Kidney epithelial cell (primary cell): Measurements from ENCODE around the gene CTXN1. TPM values are rescaled to one million over a fixed set of nuclear protein-coding genes. Genes with fewer than 3 reads are reported as not detected.

Source experiments
- DNase-seq: peaks from one replicate; pipeline ENCODE4 v3.0.0-alpha.2; 2010; ENCODE audit warnings: low read depth
- H3K27me3 ChIP-seq: 2 replicates; pipeline ENCODE4 v1.6.0; 2011; ENCODE audit warnings: low read length; ENCODE audit not compliant: control insufficient read depth, insufficient read depth
- H3K36me3 ChIP-seq: 2 replicates; pipeline ENCODE4 v1.5.1; 2011; ENCODE audit warnings: low read length; ENCODE audit not compliant: control insufficient read depth, insufficient read depth
- H3K4me3 ChIP-seq: 2 replicates; pipeline ENCODE4 v1.5.1; 2011; ENCODE audit warnings: low read depth, mild to moderate bottlenecking, control low read depth, low read length
- CTCF ChIP-seq: IDR thresholded peaks from 2 replicates; pipeline ENCODE4 v1.5.1; 2011; ENCODE audit warnings: mild to moderate bottlenecking, moderate library complexity, low read length, control low read depth, inconsistent platforms; ENCODE audit not compliant: insufficient read depth, poor library complexity, severe bottlenecking
- total RNA-seq: library from RNA; depleted of rRNA; stranded (reverse); fragments of >200 nt; gene quantifications from 2 replicates; pipeline ENCODE4 v1.2.3, GENCODE V29; 2015

Gene CTXN1
- total RNA-seq, 1 donor from 2014 or later: 16.1 TPM

GRCh38 chr19:7928741-7929701 is 3.1 kb upstream of the CTXN1 start:
- no peak overlapping the region for H3K4me3 ChIP-seq

GRCh38 chr19:7928334-7928706 is 2.4 kb upstream of the CTXN1 start:
- no peaks in the 10 kb centered on the region for H3K27me3 ChIP-seq
- no peak for TF ChIP-seq CTCF
- no peak for DNase-seq
- peaks cover 3% of the 10 kb centered on the region for H3K36me3 ChIP-seq
- no peak overlapping the region for H3K4me3 ChIP-seq

More at GRCh38 chr19:7928741-7929701, 3.1 kb upstream of the CTXN1 start:
- peak; percentile 69 for TF ChIP-seq CTCF
- peaks cover 4% of the 10 kb centered on the region for H3K36me3 ChIP-seq
- no peaks in the 10 kb centered on the region for H3K27me3 ChIP-seq
- peak; percentile 53 for DNase-seq

- DNase-seq: no peak
- TF ChIP-seq CTCF: no peak
These were observed 1.8 kb upstream of the CTXN1 start for GRCh38 chr19:7927605-7928333.

GRCh38 chr19:7926727-7927604 is 1.0 kb upstream of the CTXN1 start:
- TF ChIP-seq CTCF: no peak
- Histone ChIP-seq H3K27me3 (no peaks in the 10 kb centered on the region), H3K4me3 (no peak overlapping the region), H3K36me3 (peaks cover under 1% of the 10 kb centered on the region)
- no peak for DNase-seq

More at GRCh38 chr19:7927605-7928333, 1.8 kb upstream of the CTXN1 start:
- H3K4me3 ChIP-seq: no peak overlapping the region
- no peaks in the 10 kb centered on the region for H3K27me3 ChIP-seq
- peaks cover 2% of the 10 kb centered on the region for H3K36me3 ChIP-seq

GRCh38 chr19:7925171-7925851 is 624 bp downstream of the CTXN1 start:
- DNase-seq: no peak
- peak; percentile 81 for TF ChIP-seq CTCF
- Histone ChIP-seq H3K4me3 (peak overlapping the region; percentile 39), H3K27me3 (no peaks in the 10 kb centered on the region), H3K36me3 (no peaks in the 10 kb centered on the region)
